HG03571 (cell line): ENCODE measurements around the gene SETBP1.

Source experiments
- ATAC-seq: cut with Tn5 transposase; IDR thresholded peaks from one replicate; pipeline ENCODE4 v1.9.1; 2021; ENCODE audit not compliant: unreplicated experiment

SETBP1 gene

DNA sequence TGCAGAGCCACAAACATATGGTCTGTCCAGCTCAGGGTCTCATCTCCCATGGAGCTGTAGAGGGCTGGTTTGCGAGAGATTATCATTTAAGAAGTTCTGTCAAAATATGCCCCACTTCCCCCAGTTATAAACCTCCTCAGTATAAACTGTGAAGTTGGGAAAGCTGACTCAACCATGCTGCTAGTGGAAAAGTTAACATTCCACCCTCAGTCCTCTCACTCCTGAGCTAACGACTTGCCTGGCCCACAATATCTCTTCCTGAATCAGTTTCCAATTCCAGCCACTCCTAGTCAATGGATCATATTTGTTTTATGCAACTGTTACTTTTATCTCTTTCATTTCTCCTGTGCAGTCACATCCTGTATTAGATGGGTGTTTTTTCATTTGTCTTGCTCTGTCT, 326.2 kb downstream of the SETBP1 start:
- ATAC-seq: no peak

DNA sequence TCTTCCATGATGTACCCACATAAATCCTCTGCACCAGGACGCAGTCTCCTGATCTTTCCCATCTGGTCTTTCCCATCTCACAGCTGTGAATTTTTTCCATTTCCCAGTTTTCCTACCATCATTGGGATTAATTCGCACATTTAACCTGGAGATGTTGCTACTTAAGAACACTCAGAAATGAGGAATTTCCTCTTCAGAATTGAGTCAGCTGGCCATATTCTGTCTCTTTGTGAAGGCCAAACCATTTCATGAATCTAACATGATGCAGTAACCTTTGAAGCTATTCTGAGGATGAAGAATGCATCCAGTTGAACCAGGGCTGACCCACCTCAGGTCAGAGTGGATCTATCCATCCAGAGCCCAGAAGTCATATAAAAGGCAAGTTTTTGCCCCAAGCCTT, 326.8 kb downstream of the SETBP1 start:
- ATAC-seq: no peak

DNA sequence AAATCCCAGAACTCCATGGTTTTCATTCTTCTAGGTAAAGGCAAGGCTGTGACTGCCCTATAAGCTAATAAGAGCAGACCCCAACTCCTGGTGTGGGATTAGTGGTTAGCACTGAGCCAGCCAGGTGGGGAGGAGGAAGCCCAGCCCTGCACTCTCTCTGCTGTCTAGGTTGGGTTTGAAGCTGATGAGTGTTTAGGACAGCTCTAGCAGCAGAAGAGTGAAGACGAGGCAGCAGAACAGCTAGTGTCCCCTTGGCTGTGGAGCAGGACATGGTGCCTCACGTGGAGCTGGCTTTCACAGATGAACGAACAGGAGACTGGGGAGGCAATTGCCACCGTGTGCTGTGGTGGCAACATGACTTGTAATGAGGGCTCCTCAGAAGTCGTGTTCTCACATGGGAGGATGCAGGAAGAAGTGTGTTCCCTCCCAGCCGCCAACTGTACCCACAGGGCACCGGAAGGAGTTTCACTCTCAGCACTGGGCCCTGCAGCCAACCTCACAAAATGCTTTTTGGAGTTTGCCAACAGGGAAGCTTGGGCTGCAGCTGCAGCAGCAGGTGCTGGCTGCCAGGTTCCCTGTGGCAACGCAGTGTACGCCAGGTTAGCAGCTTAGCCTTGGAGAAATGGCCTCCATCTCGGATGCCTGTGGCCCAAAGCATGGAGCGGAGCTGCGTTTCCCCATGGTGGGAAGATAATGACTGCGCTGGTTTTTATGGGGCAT, 328.2 kb downstream of the SETBP1 start:
- no peak for ATAC-seq

DNA sequence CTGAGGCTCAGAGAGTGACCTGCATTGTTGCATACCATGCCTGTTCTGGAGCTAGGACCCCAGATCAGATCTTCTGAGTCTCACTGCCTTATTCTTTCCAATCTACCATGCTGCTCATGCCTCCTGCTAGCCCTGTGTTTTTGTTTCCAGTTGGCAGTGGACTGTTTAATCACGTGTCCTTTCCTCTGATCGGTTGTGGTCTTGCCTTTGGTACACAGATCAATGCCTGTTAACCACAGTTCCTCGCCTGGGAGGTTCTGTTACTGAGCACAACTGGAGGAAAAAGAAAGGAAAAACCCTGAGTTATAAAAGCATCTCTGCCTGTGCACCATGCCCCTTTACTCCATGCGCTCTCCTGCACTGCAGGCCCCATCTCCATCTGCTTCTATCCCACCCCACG, 329.1 kb downstream of the SETBP1 start:
- no peak for ATAC-seq

DNA sequence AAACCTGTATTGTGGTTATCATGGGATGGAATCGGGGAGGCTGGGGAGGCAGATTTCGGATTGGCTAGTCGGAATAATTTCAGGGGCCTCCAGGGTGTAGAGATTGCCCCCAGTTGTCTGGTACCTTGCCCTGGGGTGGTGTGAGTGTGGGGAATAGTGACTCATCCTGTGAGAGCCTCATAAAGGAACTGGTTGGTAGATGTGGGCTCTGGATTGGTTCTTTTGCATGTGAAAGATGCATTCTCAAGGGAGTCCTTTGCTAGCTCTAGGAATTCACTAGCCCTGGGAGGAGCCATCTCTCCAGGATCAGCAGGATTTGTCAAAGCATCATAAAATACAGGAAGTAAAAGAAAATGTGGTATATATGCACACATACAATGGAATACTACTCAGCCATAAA, 331.6 kb downstream of the SETBP1 start:
- no peak for ATAC-seq

DNA sequence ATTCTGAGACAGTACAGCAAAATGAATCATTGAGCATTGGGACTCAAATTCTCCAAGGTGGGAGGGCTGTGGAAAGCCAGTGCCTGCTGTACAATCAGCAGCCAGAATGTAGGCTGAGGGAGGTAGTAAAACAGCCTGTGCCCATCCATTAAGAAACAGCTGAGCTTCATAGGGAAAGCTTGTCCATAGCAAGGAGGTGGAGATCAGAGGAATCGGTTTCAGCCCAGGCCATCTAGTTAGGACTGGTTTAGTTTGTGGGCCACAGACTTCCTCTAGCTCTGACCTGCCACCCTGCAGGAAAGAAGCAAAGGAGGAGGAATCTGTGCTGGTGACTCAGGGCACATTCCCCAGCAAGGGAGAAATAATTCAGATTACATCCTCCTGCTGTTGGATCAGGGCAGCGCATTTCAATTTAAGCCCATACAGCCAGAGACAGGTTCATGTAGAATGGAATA, 333.4 kb downstream of the SETBP1 start:
- ATAC-seq: no peak

DNA sequence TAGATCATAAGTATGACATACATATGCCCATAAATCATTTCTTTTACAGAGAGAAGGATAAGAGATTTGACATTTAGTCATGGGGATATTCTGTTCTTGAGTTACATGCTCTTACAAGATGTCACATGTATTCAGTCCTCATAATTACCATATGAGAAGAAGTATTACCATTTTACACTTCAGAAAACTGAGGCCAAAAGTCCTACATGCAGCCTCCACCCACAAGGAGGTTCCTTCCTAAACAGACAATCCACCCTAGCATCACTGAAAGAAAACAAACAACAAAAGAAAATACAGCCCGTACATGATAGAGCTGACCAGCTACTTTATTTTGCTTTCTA, 335.1 kb downstream of the SETBP1 start:
- ATAC-seq: no peak

DNA sequence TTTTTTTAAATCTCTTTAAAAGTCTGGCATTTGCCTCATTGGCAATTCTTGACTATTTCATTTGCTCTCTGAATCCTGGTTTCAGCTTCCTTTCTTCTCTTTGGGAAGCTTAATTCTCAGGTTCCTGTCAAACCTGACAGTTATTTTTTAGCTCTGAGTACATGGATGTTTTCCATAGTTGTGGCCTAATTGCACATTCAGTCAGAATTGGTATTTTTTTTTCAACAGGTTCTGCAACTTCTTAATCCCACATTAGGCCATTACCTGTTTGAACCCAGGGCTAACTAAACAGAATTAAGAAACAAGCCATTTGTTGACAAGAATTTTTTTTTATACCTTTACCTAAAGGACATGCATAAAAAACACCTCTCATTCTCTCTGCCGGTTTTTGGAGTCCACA, 338.8 kb downstream of the SETBP1 start:
- ATAC-seq: no peak

DNA sequence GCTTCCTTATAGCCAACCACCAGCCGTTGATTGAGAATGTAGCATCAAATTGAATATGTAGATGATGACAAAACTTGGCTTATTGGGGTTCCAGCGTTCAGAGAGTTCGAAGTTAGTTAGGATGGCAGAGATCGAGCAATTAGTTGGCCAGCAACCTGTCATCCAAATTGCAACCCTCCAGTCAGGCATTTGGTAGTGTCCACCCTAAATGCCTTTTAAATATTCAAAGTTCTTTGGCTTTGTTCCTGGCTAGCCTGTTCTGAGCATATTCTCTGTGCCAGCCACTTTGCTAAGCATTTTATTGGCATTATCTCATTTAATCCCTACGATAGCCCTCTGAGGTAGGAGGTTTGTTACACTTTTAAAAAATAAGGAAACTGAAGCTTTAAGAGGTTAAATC, 342.8 kb downstream of the SETBP1 start:
- ATAC-seq: no peak

DNA sequence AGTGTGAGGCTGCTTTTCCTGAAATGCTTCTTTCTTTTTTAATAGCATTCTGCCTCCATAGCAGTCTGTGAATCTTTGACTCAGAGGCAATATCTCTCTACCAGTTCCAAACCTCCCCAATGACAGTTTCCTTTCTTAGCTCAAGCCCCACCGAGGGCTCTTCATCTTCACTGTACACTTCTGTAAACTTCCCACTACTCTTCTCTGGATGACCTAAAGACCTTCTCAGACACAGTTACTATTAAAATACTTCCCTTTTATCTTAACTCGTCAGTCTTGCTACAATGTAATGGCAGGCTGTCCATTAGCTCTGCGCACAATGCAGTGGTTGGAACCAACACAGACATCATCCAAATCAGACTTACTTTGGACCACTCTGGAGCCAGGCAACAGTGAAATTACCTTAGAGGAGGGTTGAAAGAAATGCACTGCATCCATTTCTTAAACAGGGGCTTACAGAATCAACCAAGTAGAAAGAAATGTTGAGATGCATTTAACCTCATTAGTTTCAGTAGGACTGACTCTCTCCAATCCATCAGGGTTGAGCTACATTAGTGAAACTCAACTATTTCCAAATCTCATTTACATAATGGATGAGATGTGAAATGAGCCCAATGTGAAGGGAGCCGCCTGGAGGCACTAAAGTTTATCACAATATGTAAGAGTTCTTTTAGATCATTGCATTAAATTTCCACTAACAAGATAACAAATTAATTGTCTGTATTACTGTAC, 343.8 kb downstream of the SETBP1 start:
- no peak for ATAC-seq

DNA sequence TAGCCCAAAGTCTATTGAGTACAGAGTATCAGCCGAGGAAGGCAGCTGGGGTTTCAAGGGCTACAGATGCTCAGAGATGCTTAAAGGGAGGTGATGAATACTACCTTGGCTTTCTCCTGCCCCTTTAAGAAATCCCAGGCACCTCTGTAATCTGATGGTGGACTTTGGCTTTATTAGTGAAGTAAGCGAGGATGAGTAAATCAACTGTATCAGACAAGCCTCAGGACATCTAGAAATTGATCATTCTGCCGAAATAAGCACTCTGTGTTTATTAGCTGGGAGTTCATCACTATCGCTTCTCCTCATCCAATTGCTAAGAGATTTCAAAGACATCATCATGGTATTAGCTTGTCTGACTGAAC, 344.4 kb downstream of the SETBP1 start:
- no peak for ATAC-seq

DNA sequence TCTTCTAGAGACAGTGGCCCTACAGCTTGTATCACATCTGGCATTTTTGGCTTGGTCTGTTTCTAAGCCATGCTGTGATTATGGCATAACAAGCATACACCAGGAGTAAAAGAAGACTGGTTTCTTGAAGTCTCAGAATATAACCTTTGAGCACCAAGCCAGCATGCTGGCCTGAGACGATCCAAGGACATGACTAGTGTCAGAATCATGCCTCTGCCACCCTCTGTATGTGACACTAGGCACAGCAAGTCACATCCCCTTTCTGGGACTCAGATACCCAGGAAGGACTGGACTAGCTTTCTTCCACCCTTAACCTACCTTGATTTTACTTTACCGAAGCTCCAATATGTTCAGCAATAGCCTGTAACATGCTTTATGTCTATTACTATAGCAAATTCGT, 345.5 kb downstream of the SETBP1 start:
- no peak for ATAC-seq

DNA sequence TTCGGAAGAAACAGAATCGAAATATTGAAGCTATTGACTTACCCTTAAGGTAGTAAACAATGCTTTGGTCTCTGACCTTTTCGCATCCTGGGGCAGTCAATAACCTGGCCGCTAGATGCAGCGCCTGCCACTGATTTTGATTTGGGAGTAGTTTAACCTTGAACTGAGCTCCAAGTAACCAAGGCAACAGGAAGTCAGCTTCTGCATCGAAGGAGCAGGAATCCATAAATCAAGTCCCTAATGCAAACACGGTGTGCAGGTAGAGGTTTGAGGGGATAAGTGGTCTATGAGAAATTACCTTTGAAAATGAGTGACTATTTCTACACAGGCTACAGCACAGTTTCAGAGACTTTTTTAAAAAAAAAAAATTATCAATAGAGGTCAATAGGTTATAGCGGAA, 353.5 kb downstream of the SETBP1 start:
- ATAC-seq: no peak

DNA sequence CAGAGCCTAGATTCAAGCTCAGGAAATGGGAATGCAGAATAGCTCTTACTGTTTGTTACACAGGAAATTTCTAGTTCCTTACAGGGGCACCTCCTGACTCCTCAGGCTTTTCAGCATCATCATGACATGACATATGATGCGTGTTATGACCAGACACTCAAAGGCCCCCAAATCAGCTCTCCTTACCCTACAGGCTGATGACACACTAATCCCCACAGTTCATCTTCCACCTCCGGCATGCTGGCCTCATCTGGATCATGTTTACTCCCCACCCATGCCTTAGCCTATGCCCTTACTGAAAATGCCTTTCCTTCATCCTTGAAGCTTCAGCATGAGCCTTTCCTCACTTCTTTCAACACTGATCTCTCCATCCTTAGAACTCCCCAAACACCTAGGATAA, 356.9 kb downstream of the SETBP1 start:
- ATAC-seq: no peak

DNA sequence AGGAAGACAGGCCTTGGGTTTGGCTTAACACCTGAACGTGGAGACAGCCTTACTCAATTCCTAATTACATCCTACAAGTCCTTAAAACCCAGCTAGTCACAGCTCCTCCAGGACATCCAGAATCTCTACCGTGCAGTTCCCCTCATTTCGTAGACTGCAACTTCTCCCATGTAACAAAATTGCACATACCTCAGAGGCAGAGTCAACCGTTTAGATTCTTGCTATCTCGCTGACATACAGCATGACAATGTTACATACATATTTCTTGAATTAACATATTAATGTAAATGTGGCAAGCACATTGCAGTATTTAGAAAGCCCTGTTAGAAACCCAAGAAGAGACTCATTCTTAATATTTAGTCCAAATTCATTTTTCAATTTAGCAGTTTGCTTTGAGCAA, 358.7 kb downstream of the SETBP1 start:
- no peak for ATAC-seq

DNA sequence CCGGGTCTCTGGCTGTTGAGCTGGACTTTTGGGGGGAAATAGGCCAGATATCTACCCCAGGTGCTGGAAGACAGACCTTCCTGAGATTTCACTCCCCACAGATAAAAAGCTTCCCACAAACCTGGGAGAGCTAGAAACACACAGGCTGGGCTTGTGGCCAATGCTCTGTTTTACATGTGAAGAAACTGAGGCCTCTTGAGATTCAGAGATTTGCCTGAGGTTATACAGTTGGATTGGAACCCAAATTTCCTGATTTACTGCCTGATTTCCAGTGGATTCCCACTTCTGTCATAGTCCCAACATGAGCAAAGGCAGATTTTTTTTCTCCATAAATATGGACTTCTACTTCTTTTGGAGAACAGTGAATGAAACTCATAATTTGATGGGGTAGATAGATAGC, 360.2 kb downstream of the SETBP1 start:
- ATAC-seq: no peak

DNA sequence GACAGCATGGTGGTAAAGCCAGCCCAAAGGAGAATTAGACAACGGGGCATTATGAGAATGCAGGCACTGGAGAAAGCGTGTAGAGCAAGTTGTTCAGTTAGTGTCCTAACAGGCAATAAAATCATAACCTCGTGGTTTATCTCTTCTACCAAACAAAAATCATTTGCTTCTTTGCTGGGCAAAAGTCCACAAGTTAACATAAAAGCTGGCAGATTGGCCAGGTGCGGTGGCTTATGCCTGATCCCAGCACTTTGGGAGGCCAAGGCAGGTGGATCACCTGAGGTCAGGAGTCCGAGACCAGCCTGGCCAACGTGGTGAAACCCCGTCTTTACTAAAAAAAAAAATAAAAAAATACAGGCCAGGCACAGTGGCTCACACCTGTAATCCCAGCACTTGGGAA, 364.1 kb downstream of the SETBP1 start:
- ATAC-seq: no peak

DNA sequence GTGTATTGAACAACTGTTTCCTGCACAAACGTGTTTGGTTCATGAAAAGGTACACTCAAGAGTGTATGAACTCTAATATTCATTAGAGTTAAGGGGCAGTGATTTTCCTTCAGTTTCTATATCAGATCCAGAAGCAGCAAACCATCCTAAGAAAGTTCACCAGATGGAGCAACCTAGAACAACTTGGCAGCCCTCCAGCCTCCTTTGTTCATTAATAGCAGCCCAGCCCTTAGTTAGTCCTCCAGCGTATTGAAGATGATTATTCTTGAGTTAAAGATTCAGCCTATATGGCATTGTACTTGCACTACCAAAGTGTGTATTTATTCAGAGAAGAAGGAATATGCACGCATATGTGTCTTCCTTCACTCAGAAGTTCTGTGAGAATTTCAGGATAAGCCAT, 365.5 kb downstream of the SETBP1 start:
- ATAC-seq: no peak

DNA sequence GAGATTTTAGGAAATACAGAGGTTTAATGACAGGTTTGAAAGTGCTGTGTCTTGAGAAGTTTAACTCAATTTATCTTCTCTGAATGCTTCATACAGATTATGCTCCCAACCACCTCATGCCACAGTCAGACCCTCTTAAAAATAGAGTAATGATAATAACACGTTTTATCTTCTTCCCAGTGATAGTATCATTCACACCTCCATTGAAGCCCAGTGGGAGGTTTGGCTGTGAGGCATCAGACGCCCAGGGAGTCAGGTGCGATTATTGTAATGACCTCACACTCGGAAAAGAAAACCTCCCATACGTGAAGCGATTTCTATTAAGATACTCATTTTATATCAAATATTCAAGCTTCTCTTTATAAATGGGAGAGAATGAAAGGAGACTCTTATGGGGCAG, 366.3 kb downstream of the SETBP1 start:
- no peak for ATAC-seq

DNA sequence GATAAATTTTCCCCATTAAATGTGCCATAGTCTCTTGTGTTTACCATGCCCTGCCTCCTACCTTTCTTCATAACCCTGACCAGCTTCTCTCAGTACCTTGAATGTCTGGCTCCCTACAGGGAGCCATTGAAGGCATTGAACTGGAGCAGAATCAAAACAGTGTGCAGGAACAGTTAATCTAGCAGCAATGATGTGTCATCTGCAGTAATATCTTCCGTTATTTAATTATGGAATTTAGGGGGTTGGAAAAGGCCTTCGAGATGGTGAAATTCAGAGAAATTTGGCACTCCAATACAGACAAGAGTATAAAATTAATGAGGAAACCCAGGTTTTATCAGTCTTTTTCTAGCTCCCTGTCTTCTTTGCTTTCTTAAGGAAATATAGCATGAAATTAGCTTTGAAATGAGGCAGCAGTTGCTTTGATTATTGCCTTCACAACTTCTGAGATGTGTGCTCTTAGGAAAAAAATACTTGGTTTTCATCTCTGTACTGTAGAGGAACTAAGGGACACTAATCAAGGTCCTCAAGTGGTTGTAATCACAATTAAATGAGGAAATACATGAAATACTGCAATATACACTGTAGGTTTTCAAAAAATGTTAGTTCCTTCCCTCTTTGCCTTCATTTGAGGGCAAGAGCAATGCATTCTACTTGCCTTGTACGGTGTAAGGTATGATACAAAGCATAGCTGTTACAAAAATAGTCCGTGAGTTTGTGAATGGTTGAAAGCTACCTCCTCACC, 369.1 kb downstream of the SETBP1 start:
- no peak for ATAC-seq

DNA sequence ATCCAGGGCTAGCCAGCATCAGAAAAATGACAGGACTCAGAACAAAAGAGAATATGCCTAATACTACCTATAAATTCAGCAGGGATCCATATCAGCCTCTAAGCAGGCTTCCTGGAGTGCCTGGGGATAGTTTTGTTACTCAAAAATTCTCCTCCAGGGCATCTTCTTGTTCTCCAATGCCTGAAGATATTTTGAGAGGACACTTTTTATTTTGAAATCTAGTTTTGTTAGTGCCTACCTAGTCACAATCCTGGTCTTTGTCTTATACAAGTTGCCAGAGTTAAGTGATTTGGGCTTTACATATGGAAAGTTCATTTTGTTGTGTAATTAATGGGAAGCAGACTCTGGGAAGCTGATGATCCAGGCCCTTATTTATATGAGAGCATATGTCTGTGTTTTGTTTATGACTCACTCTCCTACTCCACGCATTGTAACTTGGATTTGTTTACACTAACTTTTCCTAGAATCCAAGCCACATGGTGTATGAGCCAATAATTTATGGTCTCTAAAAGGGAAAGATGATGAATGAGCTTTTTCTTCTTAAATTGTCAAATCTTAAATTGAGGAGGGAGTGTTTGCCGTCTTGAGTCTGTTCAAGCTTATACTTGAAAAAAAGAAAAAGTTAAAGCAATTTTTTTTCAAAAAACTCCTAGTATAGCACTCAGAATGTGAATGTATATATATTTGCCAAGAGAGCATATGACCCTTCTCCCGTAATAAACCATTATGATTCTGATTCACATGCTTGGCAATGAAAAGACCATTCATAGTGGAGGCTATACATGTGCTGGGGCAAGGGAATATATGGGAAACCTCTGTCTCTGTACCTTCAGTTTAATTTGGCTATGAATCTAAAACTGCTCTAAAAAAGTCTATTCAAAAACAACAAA, 370.3 kb downstream of the SETBP1 start:
- ATAC-seq: no peak
